Large intestine (tissue), 12 donors: ENCODE results near the gene POP4. TPM values are rescaled to one million over a fixed set of nuclear protein-coding genes. Genes with fewer than 3 reads are reported as not detected.
A peak's percentile ranks its signal among the peaks of the same experiment; 100 is the strongest.
"Not testable (repeated sequence)": the region's sequence is repeated elsewhere in the genome, so short reads cannot be mapped to it uniquely, and the experiment has no call there.

Experiments
- DNase-seq, 2 donors: peaks; one replicate each; pipeline versions ENCODE4 v3.0.0 to v3.0.0-alpha.2; 2013
- H3K27ac ChIP-seq: one replicate; pipeline ENCODE4 v1.5.1; 2013; ENCODE audit warnings: low read length
- H3K27me3 ChIP-seq: 2 replicates; pipeline ENCODE4 v1.6.1; 2013; ENCODE audit warnings: low read length; ENCODE audit not compliant: control insufficient read depth, insufficient read depth
- H3K36me3 ChIP-seq: 2 replicates; pipeline ENCODE4 v1.6.1; 2013; ENCODE audit warnings: low read length; ENCODE audit not compliant: control insufficient read depth, insufficient read depth
- H3K4me1 ChIP-seq: one replicate; pipeline ENCODE4 v1.6.1; 2013; ENCODE audit warnings: low read length; ENCODE audit not compliant: control insufficient read depth, insufficient read depth
- H3K4me3 ChIP-seq: one replicate; pipeline ENCODE4 v1.5.1; 2013; ENCODE audit warnings: low read length
- H3K9me3 ChIP-seq: one replicate; pipeline ENCODE4 v1.6.1; 2013; ENCODE audit warnings: mild to moderate bottlenecking, low read depth, low read length, moderate library complexity; ENCODE audit not compliant: control insufficient read depth
- WGBS: methylation state at CpG from one replicate; pipeline ENCODE4 v1.1.5; 2013; ENCODE audit warnings: low lambda C conversion rate; ENCODE audit not compliant: insufficient coverage; 5-methylcytosine and 5-hydroxymethylcytosine counted together
- long read RNA-seq, 11 donors: transcript quantifications; one replicate each; lab custom pipeline, GENCODE V29; 2026
- polyA plus RNA-seq: library from polyadenylated mRNA; unstranded; fragments of 120-200 nt; gene quantifications from one replicate; pipeline ENCODE4 v1.2.1, GENCODE V29; 2013

The POP4 gene, protein sequence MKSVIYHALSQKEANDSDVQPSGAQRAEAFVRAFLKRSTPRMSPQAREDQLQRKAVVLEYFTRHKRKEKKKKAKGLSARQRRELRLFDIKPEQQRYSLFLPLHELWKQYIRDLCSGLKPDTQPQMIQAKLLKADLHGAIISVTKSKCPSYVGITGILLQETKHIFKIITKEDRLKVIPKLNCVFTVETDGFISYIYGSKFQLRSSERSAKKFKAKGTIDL
- polyA plus RNA-seq, result 60.7 TPM
- long read RNA-seq, donor 1, transcript POP4-202 (7 exons, 3,385 nt), result major isoform, 6 of 8 reads
- long read RNA-seq, donor 1, partial matches to known transcripts, result 0 of 8 reads
- long read RNA-seq, donor 1, other reads (novel, unspliced or antisense), result 0 of 8 reads
- long read RNA-seq, donor 2, transcript POP4-202 (7 exons, 3,385 nt), result major isoform, 11 of 13 reads
- long read RNA-seq, donor 2, partial matches to known transcripts, result 0 of 13 reads
- long read RNA-seq, donor 2, other reads (novel, unspliced or antisense), result 0 of 13 reads
- long read RNA-seq, donor 3, result 0 reads
- long read RNA-seq, donor 4, partial matches to known transcripts, result 0 of 3 reads
- long read RNA-seq, donor 4, other reads (novel, unspliced or antisense), result 0 of 3 reads
- long read RNA-seq, donor 5, transcript POP4-202 (7 exons, 3,385 nt), result major isoform, 9 of 9 reads
- long read RNA-seq, donor 5, partial matches to known transcripts, result 0 of 9 reads
- long read RNA-seq, donor 5, other reads (novel, unspliced or antisense), result 0 of 9 reads
- long read RNA-seq, donor 6, transcript POP4-202 (7 exons, 3,385 nt), result major isoform, 14 of 17 reads
- long read RNA-seq, donor 6, partial matches to known transcripts, result 0 of 17 reads
- long read RNA-seq, donor 6, other reads (novel, unspliced or antisense), result 0 of 17 reads
- long read RNA-seq, donor 7, partial matches to known transcripts, result 0 of 4 reads
- long read RNA-seq, donor 7, other reads (novel, unspliced or antisense), result 0 of 4 reads
- long read RNA-seq, donor 8, transcript POP4-202 (7 exons, 3,385 nt), result major isoform, 16 of 19 reads
- long read RNA-seq, donor 8, partial matches to known transcripts, result 0 of 19 reads
- long read RNA-seq, donor 8, other reads (novel, unspliced or antisense), result 0 of 19 reads
- long read RNA-seq, donor 9, transcript POP4-202 (7 exons, 3,385 nt), result major isoform, 21 of 21 reads
- long read RNA-seq, donor 9, partial matches to known transcripts, result 0 of 21 reads
- long read RNA-seq, donor 9, other reads (novel, unspliced or antisense), result 0 of 21 reads
- long read RNA-seq, donor 10, transcript POP4-202 (7 exons, 3,385 nt), result major isoform, 15 of 16 reads
- long read RNA-seq, donor 10, partial matches to known transcripts, result 0 of 16 reads
- long read RNA-seq, donor 10, other reads (novel, unspliced or antisense), result 0 of 16 reads
- long read RNA-seq, donor 11, transcript POP4-202 (7 exons, 3,385 nt), result major isoform, 7 of 7 reads
- long read RNA-seq, donor 11, partial matches to known transcripts, result 0 of 7 reads
- long read RNA-seq, donor 11, other reads (novel, unspliced or antisense), result 0 of 7 reads

DNA sequence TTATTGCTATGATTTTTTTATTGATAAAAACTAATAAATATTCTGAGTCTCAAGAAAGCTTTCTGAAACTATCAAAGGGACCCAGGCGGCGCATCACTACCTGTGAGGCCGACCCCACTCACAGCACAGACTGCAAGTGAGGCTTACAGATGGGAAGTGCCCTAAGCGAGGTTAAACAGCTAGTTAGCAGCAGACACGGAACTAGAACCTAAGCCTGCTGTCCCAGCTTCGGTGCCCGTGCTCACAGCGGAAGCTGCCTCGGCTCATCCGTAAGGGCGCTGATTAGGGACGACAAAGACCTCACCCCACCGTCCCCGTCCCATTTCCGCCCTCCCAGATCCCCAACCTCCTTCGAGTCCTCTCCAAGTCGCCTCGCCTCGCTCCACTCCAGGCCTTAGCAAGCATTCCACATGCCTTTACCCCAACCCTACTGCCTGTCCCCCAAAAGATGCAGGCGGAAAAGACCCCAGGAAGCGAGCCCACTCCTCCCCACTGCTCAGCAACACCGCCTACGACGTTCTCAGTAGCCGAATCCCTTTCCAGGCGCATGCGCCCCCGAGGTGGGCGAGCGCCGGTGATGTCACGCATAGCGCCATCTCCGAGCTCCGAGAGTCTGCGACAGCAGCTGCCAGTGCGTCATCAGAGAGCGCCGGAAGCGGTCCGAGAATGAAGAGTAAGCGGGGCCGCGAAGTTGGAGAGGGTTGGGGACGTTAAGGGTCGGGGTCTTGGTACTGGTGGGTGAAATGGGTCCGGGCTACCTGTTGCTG, at the start of gene POP4:
POP4 (plus strand) TSS at position 631 of the 767 bp plus-strand sequence; CDS start at position 667, 36 bp downstream.
- H3K9me3 ChIP-seq, result no peaks in the 10 kb centered on the region
- peaks cover 14% of the 10 kb centered on the region for H3K36me3 ChIP-seq
- peak within 1 kb of the TSS; percentile 91 for H3K27ac ChIP-seq
- WGBS, result no CpG with 5 or more reads among the region's 47 CpGs
- DNase-seq, result peak; percentile 97 to 98
- H3K4me1 ChIP-seq, result no peaks in the 10 kb centered on the region
- H3K27me3 ChIP-seq, result no peaks in the 10 kb centered on the region
- H3K4me3 ChIP-seq, result peak within 1 kb of the TSS; percentile 90

- H3K27ac ChIP-seq, H3K4me1 ChIP-seq, H3K9me3 ChIP-seq, H3K27me3 ChIP-seq, DNase-seq, H3K4me3 ChIP-seq, H3K36me3 ChIP-seq: not testable (repeated sequence)
- WGBS, result no CpG with 5 or more reads among the region's 2 CpGs
Measured at GRCh38 chr19:29559110-29559509, 47.0 kb upstream of the POP4 start.

DNA sequence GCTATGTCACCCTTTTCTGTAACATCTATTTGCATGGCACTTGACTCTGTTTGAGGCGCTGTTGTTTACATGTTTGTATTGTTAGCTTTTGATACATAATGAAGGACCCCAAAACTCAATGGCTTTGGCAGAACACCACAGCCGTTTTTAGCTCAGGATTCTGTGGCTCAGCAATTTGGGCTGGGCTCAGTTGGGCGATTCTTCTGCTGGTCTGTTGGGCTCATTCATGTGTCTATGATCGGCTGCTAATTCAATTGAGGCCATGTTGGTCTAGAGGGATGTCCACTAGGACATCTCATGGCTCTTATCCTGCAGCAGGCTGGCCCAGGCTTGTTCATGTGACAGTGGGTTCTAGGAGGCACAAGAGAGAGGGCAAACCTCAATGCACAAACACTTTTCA, 46.3 kb upstream of the POP4 start:
- no CpG with 5 or more reads among the region's 4 CpGs for WGBS
- Histone ChIP-seq H3K27ac (no peak overlapping the region), H3K36me3 (peaks cover 4% of the 10 kb centered on the region), H3K4me1 (no peaks in the 10 kb centered on the region), H3K9me3 (no peaks in the 10 kb centered on the region), H3K27me3 (no peaks in the 10 kb centered on the region), H3K4me3 (no peak overlapping the region)
- no peak for DNase-seq

DNA sequence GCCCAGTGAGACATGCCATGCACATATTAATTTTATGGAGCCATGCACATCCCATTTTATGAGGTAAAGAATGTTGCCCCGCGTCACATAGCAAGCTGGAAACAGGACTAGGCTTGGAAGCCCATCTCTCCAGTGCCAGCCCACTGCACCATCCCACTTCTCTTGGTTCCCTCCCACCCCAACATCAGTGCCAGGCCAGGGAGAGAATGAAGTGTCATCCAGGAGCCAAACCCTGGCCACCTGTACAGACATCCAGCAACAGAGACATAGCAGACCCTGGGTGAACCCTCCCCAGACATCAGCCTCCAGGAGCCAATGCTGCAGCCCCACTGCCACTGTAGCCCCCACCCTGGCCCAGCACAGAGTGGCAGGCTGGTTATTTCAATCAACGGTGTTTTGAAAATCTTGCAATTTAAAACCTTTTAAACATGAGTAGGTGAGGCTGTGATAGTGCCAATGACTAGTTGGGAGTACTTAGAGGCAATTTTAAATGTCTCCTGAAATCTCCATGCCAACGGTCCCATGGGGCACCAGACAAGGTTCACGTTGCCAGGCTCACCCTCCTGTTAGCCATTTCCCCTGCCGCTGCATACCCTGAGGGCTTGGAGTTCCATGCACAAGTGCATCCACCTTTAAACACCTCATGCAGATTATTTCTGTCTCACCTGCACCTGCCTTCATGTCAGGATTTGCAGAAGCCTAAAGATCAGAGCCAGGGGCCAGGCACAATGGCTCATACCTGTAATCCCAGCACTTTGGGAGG, 45.6 kb upstream of the POP4 start:
- WGBS, result no CpG with 5 or more reads among the region's 6 CpGs
- H3K4me3 ChIP-seq, result no peak overlapping the region
- DNase-seq, result no peak
- H3K36me3 ChIP-seq, result peaks cover 6% of the 10 kb centered on the region
- H3K27me3 ChIP-seq, result no peaks in the 10 kb centered on the region
- H3K4me1 ChIP-seq, result no peaks in the 10 kb centered on the region
- no peak overlapping the region for H3K27ac ChIP-seq
- H3K9me3 ChIP-seq, result no peaks in the 10 kb centered on the region

- DNase-seq, result no peak
- no CpG with 5 or more reads among the region's 9 CpGs for WGBS
- Histone ChIP-seq H3K27me3 (no peaks in the 10 kb centered on the region), H3K4me3 (no peak overlapping the region), H3K36me3 (peaks cover 7% of the 10 kb centered on the region), H3K27ac (no peak overlapping the region), H3K4me1 (no peaks in the 10 kb centered on the region), H3K9me3 (no peaks in the 10 kb centered on the region)
Measured at GRCh38 chr19:29561601-29562000, 44.5 kb upstream of the POP4 start.

DNA sequence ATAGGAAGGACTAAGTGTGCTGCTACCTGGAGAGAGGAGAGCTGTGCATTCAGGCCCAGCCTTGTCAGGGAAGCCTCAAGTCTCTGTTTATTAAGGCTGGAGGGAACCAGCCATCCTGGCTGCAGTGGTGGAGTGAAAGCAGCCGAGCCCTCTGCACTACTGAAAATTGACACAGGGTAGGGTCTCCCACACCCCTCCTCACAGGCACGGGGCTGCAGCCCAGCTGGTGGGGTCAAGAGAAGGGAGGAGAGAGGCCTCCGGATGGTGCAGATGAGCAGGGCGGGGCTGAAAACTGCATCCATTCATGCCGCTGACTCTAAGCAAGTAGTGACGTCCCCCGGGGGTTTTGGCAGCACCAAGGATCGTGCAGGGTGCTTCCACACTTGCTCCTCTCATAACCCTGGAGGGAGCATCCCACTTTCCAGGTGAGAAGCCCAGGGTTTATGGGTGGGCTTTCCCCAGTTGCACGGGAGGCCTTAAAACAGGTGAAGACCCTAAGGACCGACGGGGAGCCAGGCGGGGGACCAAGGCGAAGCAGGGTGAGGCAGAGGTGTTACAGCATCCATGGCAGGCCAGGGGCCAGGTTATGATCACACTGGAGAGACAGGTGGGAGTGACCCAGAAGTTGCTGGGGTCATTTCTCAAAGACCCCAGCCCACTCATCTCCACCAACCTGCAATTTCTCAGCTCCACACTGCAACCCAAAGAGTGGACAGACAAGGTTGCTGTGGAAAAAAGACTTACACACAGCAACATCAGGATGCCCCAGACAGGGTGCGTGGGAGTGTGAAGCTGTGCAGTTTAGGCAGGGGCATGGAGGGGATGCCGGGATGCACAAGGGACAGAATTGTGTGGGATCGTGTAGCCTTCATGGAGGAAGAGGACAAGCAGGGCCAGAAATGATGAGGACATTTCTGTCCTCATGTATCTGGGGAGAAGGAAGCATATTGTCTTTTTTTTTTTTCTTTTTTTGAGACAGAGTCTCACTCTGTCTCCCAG, 43.5 kb upstream of the POP4 start:
- Histone ChIP-seq H3K4me1 (no peaks in the 10 kb centered on the region), H3K36me3 (peaks cover 7% of the 10 kb centered on the region), H3K9me3 (no peaks in the 10 kb centered on the region), H3K27ac (no peak overlapping the region), H3K4me3 (no peak overlapping the region), H3K27me3 (no peaks in the 10 kb centered on the region)
- no CpG with 5 or more reads among the region's 16 CpGs for WGBS
- no peak for DNase-seq

- H3K27me3 ChIP-seq, result no peaks in the 10 kb centered on the region
- WGBS, result 91% methylated on average over 6 of the region's 11 CpGs
- no peaks in the 10 kb centered on the region for H3K4me1 ChIP-seq
- no peak overlapping the region for H3K4me3 ChIP-seq
- DNase-seq, result peak; percentile 44 to 76
- H3K36me3 ChIP-seq, result peaks cover 7% of the 10 kb centered on the region
- H3K9me3 ChIP-seq, result no peaks in the 10 kb centered on the region
- no peak overlapping the region for H3K27ac ChIP-seq
Measured at GRCh38 chr19:29563486-29564101, 42.5 kb upstream of the POP4 start.

- Histone ChIP-seq H3K36me3 (peaks cover 7% of the 10 kb centered on the region), H3K4me1 (no peaks in the 10 kb centered on the region), H3K27ac (no peak overlapping the region), H3K27me3 (no peaks in the 10 kb centered on the region), H3K9me3 (no peaks in the 10 kb centered on the region), H3K4me3 (no peak overlapping the region)
- no peak for DNase-seq
- no CpG with 5 or more reads among the region's 11 CpGs for WGBS
Measured at GRCh38 chr19:29564574-29565005, 41.5 kb upstream of the POP4 start.
